CD4-positive, alpha-beta T cell (primary cell): ENCODE measurements around the gene GLG1. TPM values are rescaled to one million over a fixed set of nuclear protein-coding genes. Genes with fewer than 3 reads are reported as not detected.

Experiments
- ATAC-seq: fragments of 200-7000 bp; cut with Tn5 transposase; one replicate; pipeline ENCODE4 v1.10.0; 2022; ENCODE audit warnings: mild to moderate bottlenecking; ENCODE audit not compliant: poor library complexity
- CTCF ChIA-PET: fragments of 350-600 bp; sonication (Branson Sonifier 250); formaldehyde crosslinking; loops from one replicate; lab custom pipeline; 2021; ENCODE audit warnings: antibody characterized with exemption, inconsistent platforms; lab: Charles Lee
- POLR2A ChIA-PET: fragments of 350-600 bp; sonication (Branson Sonifier 250); formaldehyde crosslinking; loops from one replicate; lab custom pipeline; 2021; ENCODE audit warnings: antibody characterized with exemption, inconsistent platforms; lab: Charles Lee
- DNase-seq, 14 experiments: peaks; one replicate each; pipeline ENCODE4 v3.0.0-alpha.2; 2013 to 2020; ENCODE audit warnings: mixed read lengths in 2 of 14
- H3K27ac ChIP-seq, 2 donors: one replicate each; pipeline versions ENCODE4 v1.5.1 to v1.7.0; 2013; ENCODE audit warnings: low read length in 2 of 2, low read depth in 1 of 2, mild to moderate bottlenecking in 1 of 2
- H3K27me3 ChIP-seq, 2 experiments: 1 replicate in 1 of 2; 2 replicates in 1 of 2; pipeline versions ENCODE4 v1.6.1 to v1.7.0; 2013; ENCODE audit warnings: low read length in 2 of 2, control low read depth in 1 of 2, mild to moderate bottlenecking in 1 of 2, moderate library complexity in 1 of 2; ENCODE audit not compliant: insufficient read depth in 2 of 2, control insufficient read depth in 1 of 2
- H3K36me3 ChIP-seq: one replicate; pipeline ENCODE4 v1.6.1; 2013; ENCODE audit warnings: low read length, control low read depth; ENCODE audit not compliant: insufficient read depth
- H3K4me1 ChIP-seq: one replicate; pipeline ENCODE4 v1.6.1; 2013; ENCODE audit warnings: low read length, control low read depth; ENCODE audit not compliant: insufficient read depth
- H3K4me3 ChIP-seq: one replicate; pipeline ENCODE4 v1.5.1; 2013; ENCODE audit warnings: mild to moderate bottlenecking, low read length, moderate library complexity
- H3K9me3 ChIP-seq, 2 experiments: 1 replicate in 1 of 2; 2 replicates in 1 of 2; pipeline versions ENCODE4 v1.6.1 to v1.7.0; 2013; ENCODE audit warnings: low read length in 2 of 2, mild to moderate bottlenecking in 2 of 2, control low read depth in 1 of 2, moderate library complexity in 1 of 2; ENCODE audit not compliant: control insufficient read depth in 1 of 2, insufficient read depth in 1 of 2
- H3K27ac Mint-ChIP-seq: one replicate; pipeline ENCODE4 v1.8.0; 2020; ENCODE audit warnings: mixed read lengths
- H3K27me3 Mint-ChIP-seq: one replicate; pipeline ENCODE4 v1.8.0; 2021; ENCODE audit warnings: mixed read lengths
- H3K36me3 Mint-ChIP-seq: one replicate; pipeline ENCODE4 v1.8.0; 2021; ENCODE audit warnings: low read depth, mixed read lengths
- H3K4me1 Mint-ChIP-seq: one replicate; pipeline ENCODE4 v1.8.0; 2021; ENCODE audit warnings: low read depth, mixed read lengths
- H3K4me3 Mint-ChIP-seq: one replicate; pipeline ENCODE4 v1.8.0; 2020; ENCODE audit warnings: mild to moderate bottlenecking, mixed read lengths
- H3K9me3 Mint-ChIP-seq: one replicate; pipeline ENCODE4 v1.8.0; 2020; ENCODE audit warnings: mixed read lengths
- intact Hi-C, 2 experiments: fragments of 100-400 bp; cut with DNase I in 1 of 2; cut with micrococcal nuclease in 1 of 2; formaldehyde crosslinking; loops; one replicate each; pipeline versions ENCODE4 v1.15.1 to v1.9.0; 2023 to 2025; cut with DNase I, micrococcal nuclease
- total RNA-seq, 174 experiments: library from RNA in 2 of 174; stranded (reverse) in 2 of 174; gene quantifications; one replicate each; pipeline ENCODE4 v1.2.3 and lab custom pipeline; 2021 to 2026
- TF ChIP-seq, protein P1 (sequence below): fragments of 200-600 bp; IDR thresholded peaks from one replicate; pipeline ENCODE4 v1.8.0; 2022; ENCODE audit warnings: antibody characterized with exemption, mild to moderate bottlenecking

The GLG1 gene
- total RNA-seq, 2 experiments from 2014 or later: 110 to 114 TPM

DNA sequence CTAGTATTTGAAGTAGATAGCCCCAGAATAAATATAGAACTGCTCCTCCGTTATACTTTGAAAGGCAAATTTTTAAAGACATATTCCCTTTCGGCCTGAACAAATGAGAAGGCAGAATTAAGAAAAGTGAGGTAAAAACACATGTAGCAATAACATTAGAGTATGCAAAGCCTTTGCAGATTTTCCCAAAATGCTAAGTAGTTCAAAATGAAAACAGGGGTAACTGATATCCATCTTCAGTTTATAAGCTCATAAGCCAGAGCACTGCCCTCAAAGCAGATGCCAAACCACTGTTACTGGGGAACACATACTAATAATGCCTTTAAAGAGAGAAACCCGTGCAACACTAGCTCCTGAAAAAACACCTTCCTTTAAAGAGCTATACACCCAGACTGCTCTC is 134.4 kb downstream of the GLG1 start:
- H3K4me3 ChIP-seq: no peak overlapping the region
- no peak overlapping the region for H3K4me3 Mint-ChIP-seq
- H3K27me3 ChIP-seq: no peaks in the 10 kb centered on the region
- peaks cover 98% of the 10 kb centered on the region for H3K36me3 Mint-ChIP-seq
- ChIA-PET POLR2A (no interaction called here), CTCF (no interaction called here)
- no peaks in the 10 kb centered on the region for H3K9me3 ChIP-seq
- peaks cover 96% of the 10 kb centered on the region for H3K36me3 ChIP-seq
- no peak for DNase-seq
- no peaks in the 10 kb centered on the region for H3K27me3 Mint-ChIP-seq
- intact Hi-C loops: no loop called here
- H3K27ac ChIP-seq: no peak overlapping the region
- no peak overlapping the region for H3K27ac Mint-ChIP-seq
- TF ChIP-seq, protein P1, sequence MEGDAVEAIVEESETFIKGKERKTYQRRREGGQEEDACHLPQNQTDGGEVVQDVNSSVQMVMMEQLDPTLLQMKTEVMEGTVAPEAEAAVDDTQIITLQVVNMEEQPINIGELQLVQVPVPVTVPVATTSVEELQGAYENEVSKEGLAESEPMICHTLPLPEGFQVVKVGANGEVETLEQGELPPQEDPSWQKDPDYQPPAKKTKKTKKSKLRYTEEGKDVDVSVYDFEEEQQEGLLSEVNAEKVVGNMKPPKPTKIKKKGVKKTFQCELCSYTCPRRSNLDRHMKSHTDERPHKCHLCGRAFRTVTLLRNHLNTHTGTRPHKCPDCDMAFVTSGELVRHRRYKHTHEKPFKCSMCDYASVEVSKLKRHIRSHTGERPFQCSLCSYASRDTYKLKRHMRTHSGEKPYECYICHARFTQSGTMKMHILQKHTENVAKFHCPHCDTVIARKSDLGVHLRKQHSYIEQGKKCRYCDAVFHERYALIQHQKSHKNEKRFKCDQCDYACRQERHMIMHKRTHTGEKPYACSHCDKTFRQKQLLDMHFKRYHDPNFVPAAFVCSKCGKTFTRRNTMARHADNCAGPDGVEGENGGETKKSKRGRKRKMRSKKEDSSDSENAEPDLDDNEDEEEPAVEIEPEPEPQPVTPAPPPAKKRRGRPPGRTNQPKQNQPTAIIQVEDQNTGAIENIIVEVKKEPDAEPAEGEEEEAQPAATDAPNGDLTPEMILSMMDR: no peak
- ATAC-seq: no peak
- peaks cover 9% of the 10 kb centered on the region for H3K4me1 ChIP-seq
- H3K4me1 Mint-ChIP-seq: peaks cover 4% of the 10 kb centered on the region
- H3K9me3 Mint-ChIP-seq: no peaks in the 10 kb centered on the region

DNA sequence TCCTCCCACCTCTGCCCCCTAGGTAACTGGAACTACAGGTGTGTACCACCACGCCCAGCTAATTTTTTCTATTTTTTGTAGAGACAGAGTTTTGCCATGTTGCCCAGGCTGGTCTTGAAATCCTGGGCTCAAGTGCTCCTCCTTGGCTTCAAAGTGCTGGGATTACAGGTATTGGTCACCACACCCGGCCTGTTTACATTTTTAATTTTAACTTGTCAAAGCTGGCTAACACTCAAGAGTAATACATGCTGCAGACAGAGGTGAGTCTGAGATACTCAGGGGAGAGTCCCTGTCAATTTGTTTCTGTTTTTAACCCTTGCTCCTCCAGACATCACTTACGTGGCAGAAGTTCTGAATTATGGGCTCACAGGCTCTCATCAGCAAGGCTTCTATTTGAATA is 134.9 kb downstream of the GLG1 start:
- H3K36me3 ChIP-seq: peaks cover 96% of the 10 kb centered on the region
- H3K27ac ChIP-seq: no peak overlapping the region
- DNase-seq: no peak
- no peaks in the 10 kb centered on the region for H3K9me3 ChIP-seq
- intact Hi-C loops: no loop called here
- no peaks in the 10 kb centered on the region for H3K27me3 ChIP-seq
- TF ChIP-seq, protein P1: no peak
- no peak overlapping the region for H3K27ac Mint-ChIP-seq
- no peak overlapping the region for H3K4me3 Mint-ChIP-seq
- H3K36me3 Mint-ChIP-seq: peaks cover 98% of the 10 kb centered on the region
- H3K4me1 Mint-ChIP-seq: peaks cover 9% of the 10 kb centered on the region
- POLR2A ChIA-PET: no interaction called here
- ATAC-seq: no peak
- no peak overlapping the region for H3K4me3 ChIP-seq
- no peaks in the 10 kb centered on the region for H3K27me3 Mint-ChIP-seq
- H3K4me1 ChIP-seq: peaks cover 11% of the 10 kb centered on the region
- no peaks in the 10 kb centered on the region for H3K9me3 Mint-ChIP-seq
- CTCF ChIA-PET: no interaction called here

DNA sequence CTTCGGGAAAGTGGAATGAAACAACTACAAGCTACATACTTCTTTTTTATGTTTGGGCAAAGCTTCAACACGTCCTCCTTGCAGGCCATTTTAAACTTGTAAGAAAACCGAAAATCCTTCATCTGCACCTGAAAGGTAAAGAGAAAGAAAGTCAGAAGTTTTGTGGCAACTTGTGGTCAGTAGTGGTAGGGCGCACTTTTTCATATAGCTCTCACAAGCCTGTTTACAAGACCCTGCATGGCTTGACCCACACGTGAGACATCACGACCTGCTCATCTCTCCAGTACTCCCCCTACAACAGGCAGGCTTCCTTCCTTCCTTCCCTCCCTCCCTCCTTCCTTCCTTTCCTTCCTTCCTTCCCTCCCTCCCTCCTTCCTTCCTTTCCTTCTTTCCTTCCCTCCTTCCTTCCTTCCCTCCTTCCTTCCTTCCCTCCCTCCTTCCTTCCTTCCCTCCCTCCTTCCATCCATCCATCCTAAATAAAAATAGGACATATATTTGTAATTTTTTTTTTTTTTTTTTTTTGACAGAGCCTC is 136.9 kb downstream of the GLG1 start:
- peaks cover 11% of the 10 kb centered on the region for H3K4me1 ChIP-seq
- Mint-ChIP-seq H3K4me3 (no peak overlapping the region), H3K36me3 (peaks cover 98% of the 10 kb centered on the region), H3K4me1 (peaks cover 18% of the 10 kb centered on the region), H3K27ac (no peak overlapping the region), H3K27me3 (no peaks in the 10 kb centered on the region), H3K9me3 (no peaks in the 10 kb centered on the region)
- H3K4me3 ChIP-seq: no peak overlapping the region
- ChIA-PET CTCF (no interaction called here), POLR2A (no interaction called here)
- TF ChIP-seq, protein P1: no peak
- DNase-seq: no peak
- H3K27ac ChIP-seq: no peak overlapping the region
- H3K27me3 ChIP-seq: no peaks in the 10 kb centered on the region
- ATAC-seq: no peak
- peaks cover 96% of the 10 kb centered on the region for H3K36me3 ChIP-seq
- intact Hi-C loops: no loop called here
- H3K9me3 ChIP-seq: no peaks in the 10 kb centered on the region
